ENCODE measurements around the gene KRTAP9-7. TPM values are rescaled to one million over a fixed set of nuclear protein-coding genes. Genes with fewer than 3 reads are reported as not detected.

Gene KRTAP9-7
- total and polyA plus RNA-seq, 2 experiments from 2014 or later = not detected

- Histone ChIP-seq H2AFZ (no peak overlapping the region), H3K27me3 (no peaks in the 10 kb centered on the region), H3K9me3 (ENCODE audit: low read depth) (peaks cover 5% of the 10 kb centered on the region), H3K4me3 (no peak overlapping the region), H3K36me3 (replicated peaks; ENCODE audit: insufficient read depth, low read depth) (no peaks in the 10 kb centered on the region), H3K4me2 (no peak overlapping the region), H3K9me2 (replicated peaks; ENCODE audit: insufficient read depth) (no peaks in the 10 kb centered on the region), H4K20me1 (ENCODE audit: insufficient read depth, poor library complexity, severe bottlenecking) (no peaks in the 10 kb centered on the region), H3K27ac (no peak overlapping the region), H3K4me1 (ENCODE audit: insufficient read depth) (no peaks in the 10 kb centered on the region), H3K79me2 (no peaks in the 10 kb centered on the region)
- TF ChIP-seq CTCF (IDR thresholded peaks at IDR 0.05; ENCODE audit: poor library complexity) (no peak), EZH2 (IDR thresholded peaks at IDR 0.05; ENCODE audit: borderline replicate concordance) (no peak), EZH2phosphoT487 (IDR thresholded peaks at IDR 0.05; ENCODE audit: low read depth, severe bottlenecking, unreplicated experiment) (no peak)
- DNase-seq (ENCODE audit: low spot score) = no peak
- WGBS (ENCODE audit: low lambda C conversion rate, missing lambda C conversion rate) = 94% methylated on average over 11 of the region's 11 CpGs
Measured at GRCh38 chr17:41322903-41323895, 47.7 kb downstream of the KRTAP9-7 start.

- no peak overlapping the region for H3K27ac ChIP-seq
- no peaks in the 10 kb centered on the region for H3K27me3 ChIP-seq
- no peaks in the 10 kb centered on the region for H4K20me1 ChIP-seq (ENCODE audit: insufficient read depth, poor library complexity, severe bottlenecking)
- H3K9me3 ChIP-seq (ENCODE audit: low read depth) = peaks cover 5% of the 10 kb centered on the region
- H3K4me1 ChIP-seq (ENCODE audit: insufficient read depth) = no peaks in the 10 kb centered on the region
- TF ChIP-seq CTCF (IDR thresholded peaks at IDR 0.05; ENCODE audit: poor library complexity) (peak; percentile 37), EZH2 (IDR thresholded peaks at IDR 0.05; ENCODE audit: borderline replicate concordance) (no peak)
- no peaks in the 10 kb centered on the region for H3K36me3 ChIP-seq (replicated peaks; ENCODE audit: insufficient read depth, low read depth)
- H3K4me3 ChIP-seq = no peak overlapping the region
- H2AFZ ChIP-seq = no peak overlapping the region
- no peaks in the 10 kb centered on the region for H3K9me2 ChIP-seq (replicated peaks; ENCODE audit: insufficient read depth)
- WGBS (ENCODE audit: low lambda C conversion rate, missing lambda C conversion rate) = 74% methylated on average over 16 of the region's 16 CpGs
- DNase-seq (ENCODE audit: low spot score) = peak; percentile 76
- H3K4me2 ChIP-seq = no peak overlapping the region
- no peaks in the 10 kb centered on the region for H3K79me2 ChIP-seq
Measured at GRCh38 chr17:41324180-41325075, 48.9 kb downstream of the KRTAP9-7 start.

GRCh38 chr17:41325126-41325525, 49.6 kb downstream of the KRTAP9-7 start:
- WGBS (ENCODE audit: low lambda C conversion rate, missing lambda C conversion rate) = 84% methylated on average over 8 of the region's 10 CpGs
- no peaks in the 10 kb centered on the region for H3K79me2 ChIP-seq
- no peak overlapping the region for H2AFZ ChIP-seq
- no peaks in the 10 kb centered on the region for H3K9me2 ChIP-seq (replicated peaks; ENCODE audit: insufficient read depth)
- no peak overlapping the region for H3K4me3 ChIP-seq
- H3K27ac ChIP-seq = no peak overlapping the region
- no peak for DNase-seq (ENCODE audit: low spot score)
- H3K27me3 ChIP-seq = no peaks in the 10 kb centered on the region
- no peaks in the 10 kb centered on the region for H3K4me1 ChIP-seq (ENCODE audit: insufficient read depth)
- H3K4me2 ChIP-seq = no peak overlapping the region
- H3K9me3 ChIP-seq (ENCODE audit: low read depth) = no peaks in the 10 kb centered on the region
- no peak for TF ChIP-seq CTCF (IDR thresholded peaks at IDR 0.05; ENCODE audit: poor library complexity)
- no peak for TF ChIP-seq EZH2phosphoT487 (IDR thresholded peaks at IDR 0.05; ENCODE audit: low read depth, severe bottlenecking, unreplicated experiment)
- no peak for TF ChIP-seq EZH2 (IDR thresholded peaks at IDR 0.05; ENCODE audit: borderline replicate concordance)
- no peaks in the 10 kb centered on the region for H3K36me3 ChIP-seq (replicated peaks; ENCODE audit: insufficient read depth, low read depth)
- H4K20me1 ChIP-seq (ENCODE audit: insufficient read depth, poor library complexity, severe bottlenecking) = no peaks in the 10 kb centered on the region
